ENCODE data around the gene ACCS. TPM values are rescaled to one million over a fixed set of nuclear protein-coding genes. Genes with fewer than 3 reads are reported as not detected.
A peak's percentile ranks its signal among the peaks of the same experiment; 100 is the strongest.

ACCS gene
- total RNA-seq, 1 experiment from 2014 or later, result 7.5 TPM

DNA sequence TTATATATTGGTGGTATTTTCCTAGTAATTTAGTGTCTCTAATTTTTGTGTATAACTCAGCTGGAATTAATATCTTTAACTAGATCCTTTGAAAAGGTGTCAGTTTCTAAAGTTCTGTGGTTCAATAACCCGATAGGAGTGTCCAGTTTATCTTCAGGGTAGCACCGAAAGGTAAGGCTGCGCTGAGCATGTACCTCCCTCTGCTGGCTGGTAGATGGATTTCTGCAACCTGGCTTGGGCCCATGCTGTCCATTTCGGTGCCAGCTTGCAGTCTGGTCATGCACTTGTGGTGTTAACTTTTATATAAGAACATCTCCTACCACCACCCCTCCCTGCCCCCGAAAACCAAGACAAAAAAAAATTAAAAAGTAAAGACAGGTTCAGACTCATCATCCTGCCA is 54.1 kb downstream of the ACCS start:
- no peak overlapping the region for H3K18ac ChIP-seq (ENCODE audit: insufficient read length, low read depth, low read length)
- no peaks in the 10 kb centered on the region for H3K23me2 ChIP-seq (ENCODE audit: insufficient read length, low read depth, low read length, poor library complexity, severe bottlenecking)
- no peaks in the 10 kb centered on the region for H3K4me1 ChIP-seq (ENCODE audit: insufficient read depth, low read length)
- H3K27ac Mint-ChIP-seq, result no peak overlapping the region
- H3K27me3 ChIP-seq (ENCODE audit: insufficient read depth, low read length), result no peaks in the 10 kb centered on the region
- no peaks in the 10 kb centered on the region for H3K27me3 Mint-ChIP-seq (ENCODE audit: low read depth)
- no peak overlapping the region for H3K56ac ChIP-seq (ENCODE audit: insufficient read length, low read depth, low read length)
- H3T11ph ChIP-seq (ENCODE audit: low read length), result no peak overlapping the region
- no peak for DNase-seq
- no peak overlapping the region for H4K5ac ChIP-seq (ENCODE audit: insufficient read length, low read depth, low read length)
- H4K91ac ChIP-seq (ENCODE audit: insufficient read length, low read depth, low read length), result no peak overlapping the region
- H2BK12ac ChIP-seq (ENCODE audit: insufficient read length, low read depth, low read length), result no peak overlapping the region
- H3K4me3 Mint-ChIP-seq, result no peak overlapping the region
- H4K20me1 ChIP-seq (ENCODE audit: control insufficient read depth, insufficient read depth, insufficient read length), result no peaks in the 10 kb centered on the region
- H3K36me3 Mint-ChIP-seq (ENCODE audit: insufficient read depth in 1 of 3, low read depth in 3 of 3), result peaks cover 2 to 32% (median 10%) of the 10 kb centered on the region in 3 experiments; a peak in 6 of 7 replicates
- no peak overlapping the region for H3K27ac ChIP-seq (ENCODE audit: insufficient read length, low read depth, low read length)
- no peak overlapping the region for H3K4ac ChIP-seq (ENCODE audit: low read depth, low read length)
- TF ChIP-seq, protein P1, sequence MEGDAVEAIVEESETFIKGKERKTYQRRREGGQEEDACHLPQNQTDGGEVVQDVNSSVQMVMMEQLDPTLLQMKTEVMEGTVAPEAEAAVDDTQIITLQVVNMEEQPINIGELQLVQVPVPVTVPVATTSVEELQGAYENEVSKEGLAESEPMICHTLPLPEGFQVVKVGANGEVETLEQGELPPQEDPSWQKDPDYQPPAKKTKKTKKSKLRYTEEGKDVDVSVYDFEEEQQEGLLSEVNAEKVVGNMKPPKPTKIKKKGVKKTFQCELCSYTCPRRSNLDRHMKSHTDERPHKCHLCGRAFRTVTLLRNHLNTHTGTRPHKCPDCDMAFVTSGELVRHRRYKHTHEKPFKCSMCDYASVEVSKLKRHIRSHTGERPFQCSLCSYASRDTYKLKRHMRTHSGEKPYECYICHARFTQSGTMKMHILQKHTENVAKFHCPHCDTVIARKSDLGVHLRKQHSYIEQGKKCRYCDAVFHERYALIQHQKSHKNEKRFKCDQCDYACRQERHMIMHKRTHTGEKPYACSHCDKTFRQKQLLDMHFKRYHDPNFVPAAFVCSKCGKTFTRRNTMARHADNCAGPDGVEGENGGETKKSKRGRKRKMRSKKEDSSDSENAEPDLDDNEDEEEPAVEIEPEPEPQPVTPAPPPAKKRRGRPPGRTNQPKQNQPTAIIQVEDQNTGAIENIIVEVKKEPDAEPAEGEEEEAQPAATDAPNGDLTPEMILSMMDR (conservative IDR thresholded peaks at IDR 0.05), result peak; percentile 65
- H4K8ac ChIP-seq (replicated peaks; ENCODE audit: insufficient read length, low read depth, low read length), result no peak overlapping the region
- no peak overlapping the region for H3K23ac ChIP-seq (ENCODE audit: insufficient read length, low read depth, low read length)
- H3K79me2 ChIP-seq (ENCODE audit: insufficient read depth, low read length), result no peaks in the 10 kb centered on the region
- no peaks in the 10 kb centered on the region for H3K9me3 ChIP-seq (ENCODE audit: control insufficient read depth, low read depth, low read length)
- no peak overlapping the region for H3K4me2 ChIP-seq (ENCODE audit: insufficient read depth, insufficient read length, low read length)
- no peaks in the 10 kb centered on the region; a peak in 1 of 5 replicates for H3K9me3 Mint-ChIP-seq
- H2AK5ac ChIP-seq (ENCODE audit: insufficient read length, low read length), result no peak overlapping the region
- no peak overlapping the region for H2AFZ ChIP-seq (ENCODE audit: low read length)
- no peaks in the 10 kb centered on the region for H3K4me1 Mint-ChIP-seq
- H2BK20ac ChIP-seq (ENCODE audit: low read depth, low read length, poor library complexity, severe bottlenecking), result no peak overlapping the region
- no peak overlapping the region for H3K14ac ChIP-seq (ENCODE audit: insufficient read depth, low read length)
- H3K9ac ChIP-seq (ENCODE audit: extremely low read depth, insufficient read length, low read length), result no peak overlapping the region
- H2BK15ac ChIP-seq (ENCODE audit: low read depth, low read length), result no peak overlapping the region
- no CpG with 5 or more reads among the region's 5 CpGs for WGBS (ENCODE audit: extremely low coverage, insufficient read length, low lambda C conversion rate)
- H2BK5ac ChIP-seq (ENCODE audit: insufficient read length, low read length), result no peak overlapping the region
- no peaks in the 10 kb centered on the region for H3K79me1 ChIP-seq (ENCODE audit: insufficient read depth, low read depth, low read length, poor library complexity, severe bottlenecking)
- no peak overlapping the region for H2BK120ac ChIP-seq (ENCODE audit: low read depth, low read length, poor library complexity, severe bottlenecking)

Measured in H9 (cell line).